HG02884 (cell line): ENCODE data around the gene SUV39H2.
"Not testable (repeated sequence)": the region's sequence is repeated elsewhere in the genome, so short reads cannot be mapped to it uniquely, and the experiment has no call there.

Source experiments
- ATAC-seq: cut with Tn5 transposase; IDR thresholded peaks from one replicate; pipeline ENCODE4 v1.9.1; 2021; ENCODE audit warnings: mild to moderate bottlenecking, moderate library complexity; ENCODE audit not compliant: unreplicated experiment

SUV39H2 gene

GRCh38 chr10:14873090-14873760, 5.4 kb upstream of the SUV39H2 start:
- ATAC-seq, result peak; percentile 59

DNA sequence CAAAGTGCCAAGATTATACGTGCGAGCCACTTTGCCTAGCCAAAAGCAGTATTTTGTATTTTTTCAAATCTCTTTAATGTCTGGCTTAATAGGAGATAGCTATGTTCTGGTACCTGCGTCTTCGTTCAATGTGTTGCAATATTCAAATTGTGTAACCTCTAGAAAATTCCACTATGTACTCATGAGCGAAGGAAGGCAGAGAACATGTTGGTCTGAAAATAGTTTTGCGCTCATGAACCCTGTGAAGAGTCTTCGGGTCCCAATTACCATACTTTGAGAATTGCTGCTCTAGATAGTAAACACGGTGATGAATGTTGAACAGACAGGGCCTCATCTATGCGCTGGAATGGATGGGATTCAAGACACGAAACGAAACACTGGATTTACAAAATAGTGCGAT, 2.7 kb upstream of the SUV39H2 start:
- no peak for ATAC-seq

DNA sequence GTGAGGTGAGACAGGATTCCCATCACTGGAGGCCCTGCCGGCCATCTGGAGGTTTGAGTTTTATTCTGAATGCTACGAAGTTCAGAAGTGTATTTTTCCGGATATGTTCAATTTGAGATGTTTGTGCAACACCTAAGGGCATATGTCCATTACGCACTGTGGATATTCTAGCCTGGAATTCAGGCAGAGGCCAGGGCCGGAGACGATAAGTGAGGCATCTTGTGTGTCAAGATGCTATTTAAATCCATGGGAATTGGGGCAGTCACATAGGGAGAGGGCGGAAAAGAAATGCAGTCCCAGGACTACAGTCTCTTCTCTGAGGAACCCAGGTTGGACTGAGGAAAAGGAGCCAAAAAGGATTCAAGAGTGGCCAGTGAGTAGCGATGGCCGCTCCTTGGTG, 1.9 kb upstream of the SUV39H2 start:
- ATAC-seq, result no peak

- ATAC-seq, result peak; percentile 19
These were observed 660 bp downstream of the SUV39H2 start for GRCh38 chr10:14879124-14879927.

GRCh38 chr10:14879928-14880193, 1.2 kb downstream of the SUV39H2 start:
- no peak for ATAC-seq

GRCh38 chr10:14880229-14880628, 1.6 kb downstream of the SUV39H2 start:
- ATAC-seq, result no peak

DNA sequence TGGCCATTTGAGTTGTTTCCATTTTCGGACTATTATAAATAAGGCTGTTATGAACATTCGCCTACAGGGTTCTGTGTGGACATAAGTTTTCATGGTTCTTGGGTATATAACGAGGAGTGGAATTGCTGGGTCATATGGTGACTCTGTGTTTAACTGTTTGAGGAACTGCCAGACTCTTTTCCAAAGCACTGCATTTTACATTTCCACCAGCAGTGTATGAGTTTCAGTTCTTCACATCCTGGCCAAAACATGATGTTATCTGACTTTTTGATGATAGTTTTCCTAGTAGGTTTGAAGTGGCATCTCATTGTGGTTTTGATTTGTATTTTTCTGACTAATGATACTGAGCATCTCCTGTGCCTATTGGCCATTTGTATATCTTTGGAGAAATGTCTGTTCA, 5.4 kb downstream of the SUV39H2 start:
- ATAC-seq, result no peak

DNA sequence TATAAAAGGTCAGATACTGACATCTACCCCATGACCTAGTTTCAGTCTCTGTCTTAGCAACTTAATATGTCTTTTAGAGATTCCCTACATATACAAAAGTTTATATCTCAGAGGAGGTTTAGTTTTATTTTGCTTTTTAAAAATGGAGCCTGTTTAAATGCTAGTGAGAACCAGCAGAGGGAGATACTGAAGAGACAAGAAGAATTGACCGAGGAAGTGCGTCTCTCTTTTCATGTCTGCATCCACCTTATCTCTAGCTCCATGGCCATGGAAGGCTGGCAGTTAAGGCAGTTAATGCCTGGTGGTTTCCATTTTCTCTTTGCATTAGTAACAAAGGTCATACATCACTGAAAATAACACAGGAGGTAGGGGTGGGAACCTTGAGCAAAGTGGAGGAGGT, 10.7 kb downstream of the SUV39H2 start:
- no peak for ATAC-seq

GRCh38 chr10:14891151-14891550, 12.5 kb downstream of the SUV39H2 start:
- ATAC-seq, result no peak

- ATAC-seq, result no peak
These were observed 25.7 kb downstream of the SUV39H2 start for GRCh38 chr10:14904316-14904732.

GRCh38 chr10:14904864-14905263, 26.2 kb downstream of the SUV39H2 start:
- no peak for ATAC-seq

DNA sequence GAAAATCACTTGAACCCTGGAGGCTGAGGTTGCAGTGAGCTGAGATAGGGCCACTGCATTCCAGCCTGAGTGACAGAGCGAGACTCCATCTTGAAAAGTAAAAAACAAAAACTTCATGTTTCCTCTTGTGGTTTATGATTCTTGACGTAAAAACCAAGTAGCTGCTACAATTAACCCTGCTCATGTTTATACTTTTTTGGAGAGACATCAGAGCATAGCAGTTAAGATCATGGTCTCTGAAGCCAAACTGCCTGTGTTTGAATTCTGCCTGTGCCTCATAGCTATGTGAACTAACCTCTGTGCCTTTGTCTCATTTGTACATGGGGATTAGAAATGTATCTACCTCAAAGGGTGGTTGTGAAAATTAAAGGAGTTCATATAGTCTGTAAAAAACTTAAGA, 27.2 kb downstream of the SUV39H2 start:
- ATAC-seq, result no peak

GRCh38 chr10:14906765-14907164, 28.1 kb downstream of the SUV39H2 start:
- ATAC-seq, result no peak

GRCh38 chr10:14907591-14907990, 28.9 kb downstream of the SUV39H2 start:
- ATAC-seq, result not testable (repeated sequence)

DNA sequence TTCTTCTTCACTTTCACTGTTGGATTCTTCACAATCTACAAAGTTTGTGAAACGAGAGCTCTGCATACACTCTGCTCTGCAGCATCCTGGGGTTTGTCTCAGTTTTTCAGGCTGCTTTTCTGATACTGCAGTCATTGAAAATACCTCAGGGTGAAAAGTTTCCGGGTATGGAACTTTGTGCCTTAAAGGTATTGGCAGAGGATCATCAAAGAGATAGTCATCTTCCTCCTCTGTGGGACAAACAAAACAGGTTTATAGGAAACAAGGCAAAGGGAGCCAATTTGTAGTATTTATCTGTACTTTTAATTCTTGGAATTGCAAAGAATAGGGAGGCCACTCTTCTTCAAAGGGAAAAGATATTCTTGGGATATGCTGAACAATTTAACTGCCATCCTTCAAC, 30.4 kb downstream of the SUV39H2 start:
- no peak for ATAC-seq

GRCh38 chr10:14910953-14911352, 32.3 kb downstream of the SUV39H2 start:
- ATAC-seq, result no peak

DNA sequence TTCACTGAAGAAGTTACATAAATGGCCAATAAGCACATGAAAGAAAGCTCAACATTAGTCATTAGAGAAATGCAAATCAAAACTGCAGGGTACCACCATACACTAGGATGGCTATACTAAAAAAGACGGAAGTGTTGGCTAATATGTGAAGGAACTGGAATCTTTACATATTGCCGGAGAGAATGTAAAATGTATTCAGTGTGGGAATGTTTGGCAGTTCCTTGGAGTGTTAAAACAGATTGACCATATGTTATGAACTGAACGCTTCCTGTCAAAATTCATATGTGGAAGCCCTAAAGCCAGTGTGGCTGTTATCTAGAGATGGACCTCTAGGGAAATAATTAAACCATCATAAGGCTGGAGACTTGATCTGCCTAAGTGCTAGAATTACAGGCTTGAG, 33.1 kb downstream of the SUV39H2 start:
- ATAC-seq, result no peak

DNA sequence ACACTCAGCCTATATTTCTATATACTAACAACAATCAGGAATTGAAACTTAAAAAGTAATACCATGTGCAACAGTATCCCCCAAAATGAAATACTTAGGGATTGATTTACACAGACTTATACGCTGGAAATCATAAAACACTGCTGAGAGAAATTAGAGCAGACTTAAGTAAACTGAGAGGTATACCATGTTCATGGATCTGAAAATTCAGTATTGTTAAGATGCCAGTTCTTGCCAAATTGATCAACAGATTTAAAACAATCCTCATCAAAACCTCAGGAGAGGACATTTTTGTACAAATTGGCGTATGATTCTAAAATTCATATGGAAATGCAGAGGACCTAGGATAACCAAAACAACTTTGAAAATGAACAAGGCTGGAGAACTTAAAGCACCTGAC, 37.9 kb downstream of the SUV39H2 start:
- ATAC-seq, result no peak

- ATAC-seq, result no peak
These were observed 39.2 kb downstream of the SUV39H2 start for GRCh38 chr10:14917827-14918226.

- ATAC-seq, result no peak
These were observed 40.3 kb downstream of the SUV39H2 start for GRCh38 chr10:14918964-14919363.

DNA sequence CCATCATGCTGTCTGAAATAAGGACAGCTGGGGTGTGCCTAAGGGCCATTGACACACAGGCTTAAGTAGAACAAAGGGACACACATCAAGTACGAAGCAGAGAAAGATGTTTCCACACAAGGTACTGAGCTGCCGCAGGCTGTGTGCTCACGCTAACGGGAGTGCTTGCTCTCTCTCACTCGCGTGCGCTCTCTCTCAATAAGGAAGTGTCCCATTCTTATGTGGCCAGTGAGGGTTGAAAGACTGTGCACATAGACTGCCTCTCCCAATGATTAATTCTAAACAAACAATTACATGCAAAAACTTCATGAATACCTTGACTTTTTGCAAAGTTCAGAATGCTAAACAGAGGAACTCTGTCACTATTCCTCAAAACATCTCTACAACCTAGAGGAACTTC, 45.3 kb downstream of the SUV39H2 start:
- no peak for ATAC-seq

DNA sequence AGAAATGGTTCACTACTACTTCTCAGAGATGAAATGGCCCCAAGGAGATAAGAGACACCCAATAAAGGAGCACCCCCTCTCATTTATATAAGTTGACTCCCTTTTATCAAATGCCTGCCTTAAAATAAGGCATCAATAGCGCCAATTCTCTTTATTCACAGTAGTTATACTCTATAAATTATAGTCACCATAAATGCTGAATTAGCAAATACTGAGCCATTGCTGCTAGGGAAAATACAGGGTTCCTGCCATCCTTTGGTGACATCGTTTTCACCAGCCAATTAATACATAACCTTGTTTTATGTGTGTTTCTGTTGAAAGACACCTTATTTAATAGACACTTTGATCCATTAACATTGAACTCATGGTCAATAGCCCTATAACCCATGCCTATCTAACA, 46.6 kb downstream of the SUV39H2 start:
- ATAC-seq, result no peak

- peak; percentile 6 for ATAC-seq
These were observed 47.4 kb downstream of the SUV39H2 start for GRCh38 chr10:14926061-14926470.
